Effector CD8-positive, alpha-beta T cell (primary cell): ENCODE data around the gene TRIM26.

Experiments
- DNase-seq: peaks from one replicate; lab custom pipeline; 2025; lab: John Stamatoyannopoulos, UW

TRIM26 gene

DNA sequence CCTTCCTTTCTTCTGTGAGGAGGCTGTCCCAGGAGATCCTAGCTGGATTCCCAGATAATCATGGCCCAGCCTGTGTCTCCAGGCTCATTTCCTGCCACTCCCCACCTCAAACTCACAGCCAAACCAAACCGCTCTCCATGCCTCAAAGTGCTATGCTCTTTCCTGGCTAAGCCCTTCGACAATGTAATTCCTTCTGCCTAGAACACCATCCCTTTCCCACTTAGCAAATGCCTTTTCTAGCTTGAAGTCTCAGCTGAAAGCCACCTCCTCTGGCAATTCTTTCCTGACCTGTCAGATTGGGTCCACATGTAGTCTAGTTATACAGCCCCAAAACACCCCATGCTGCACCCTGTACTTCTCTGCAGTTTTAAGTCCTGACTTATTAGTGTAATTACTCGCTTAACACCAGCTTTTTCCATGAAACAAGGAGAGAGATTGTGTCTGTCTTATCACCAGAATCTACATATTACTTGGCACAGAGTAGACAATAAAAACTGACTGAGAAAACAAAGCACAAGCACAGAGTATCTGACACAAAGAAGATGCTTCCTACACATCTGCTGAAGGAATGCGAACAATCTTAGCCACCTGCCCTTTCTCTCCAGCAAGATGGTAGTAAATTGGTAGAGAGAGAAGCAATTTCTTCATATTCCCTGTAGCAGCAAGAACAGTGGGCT is 5.4 kb downstream of the TRIM26 start:
- DNase-seq = no peak

DNA sequence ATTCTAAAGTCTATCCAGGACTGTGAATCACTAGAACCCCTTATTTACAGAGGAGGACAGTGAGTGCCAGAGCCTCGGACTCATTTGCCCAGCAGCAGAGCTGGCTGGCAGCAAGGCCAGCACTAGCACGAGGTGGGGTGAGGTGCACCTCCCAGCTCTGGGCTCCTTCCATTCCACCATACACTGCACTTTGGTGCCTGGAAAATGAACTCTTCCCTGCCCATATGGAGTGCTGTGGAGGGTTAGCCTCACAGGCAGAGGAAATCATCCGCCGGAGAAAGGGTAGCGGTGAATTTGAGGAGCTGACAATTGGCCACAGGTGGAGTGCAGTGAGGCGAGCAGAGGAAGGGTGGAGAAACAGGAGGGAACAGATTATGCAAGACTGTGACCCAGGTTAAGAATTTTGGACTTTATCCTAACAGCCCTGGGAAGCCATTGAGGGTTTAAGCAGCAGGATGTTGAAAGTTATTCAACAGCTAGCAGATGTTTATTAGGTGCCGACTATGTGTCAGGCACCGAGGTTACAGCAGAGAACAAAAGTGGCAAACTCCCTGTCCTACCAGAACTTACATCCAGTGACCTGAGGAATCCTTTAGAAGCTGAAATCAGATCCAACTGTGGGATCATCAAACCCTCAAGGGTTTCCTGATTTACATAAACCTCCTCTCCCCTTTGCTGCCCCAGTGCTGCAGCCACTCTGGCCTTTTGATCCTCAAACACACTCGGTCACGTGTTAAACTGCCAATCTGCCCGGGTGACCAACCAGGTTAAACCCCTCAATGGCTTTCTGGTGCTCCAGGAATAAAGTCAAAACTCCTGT is 6.2 kb downstream of the TRIM26 start:
- no peak for DNase-seq

DNA sequence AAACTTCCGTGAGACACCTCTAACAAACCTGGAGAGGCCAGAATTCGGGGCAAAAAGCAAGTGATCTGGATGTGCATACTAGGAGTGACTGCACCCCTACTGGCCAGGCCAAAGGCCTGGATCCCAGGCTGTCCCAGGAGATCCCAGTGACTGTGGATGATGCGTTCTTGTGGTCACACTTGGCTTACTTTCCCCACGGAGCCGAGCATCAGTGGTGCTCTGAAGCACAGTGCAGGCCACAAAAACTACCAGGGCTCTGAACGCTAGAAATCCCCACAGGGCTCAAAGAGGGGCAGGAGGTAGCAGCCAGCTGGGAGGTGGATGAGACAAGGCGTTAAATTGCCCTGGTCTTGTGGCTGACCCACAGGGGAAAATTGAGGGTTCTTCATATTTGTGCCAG is 7.1 kb downstream of the TRIM26 start:
- DNase-seq = no peak

DNA sequence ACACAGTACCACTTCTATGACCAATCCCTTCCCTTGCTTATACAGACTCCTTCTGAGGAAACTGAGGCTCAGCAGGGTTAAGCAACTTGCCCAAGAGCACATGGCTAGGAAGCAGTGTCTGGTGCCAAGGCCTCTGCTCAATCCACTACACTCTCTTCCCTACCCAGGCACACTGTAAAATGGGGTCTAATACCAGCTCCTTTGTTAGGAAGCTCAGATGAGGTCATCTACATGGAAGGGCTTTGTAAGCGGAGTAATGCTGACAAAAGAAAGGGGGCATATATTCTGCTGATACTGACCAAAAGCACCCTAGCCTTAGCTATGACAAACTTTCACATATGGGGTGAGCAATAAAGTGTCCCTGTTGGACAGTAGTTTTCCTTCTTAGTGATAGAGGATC is 9.1 kb downstream of the TRIM26 start:
- no peak for DNase-seq

DNA sequence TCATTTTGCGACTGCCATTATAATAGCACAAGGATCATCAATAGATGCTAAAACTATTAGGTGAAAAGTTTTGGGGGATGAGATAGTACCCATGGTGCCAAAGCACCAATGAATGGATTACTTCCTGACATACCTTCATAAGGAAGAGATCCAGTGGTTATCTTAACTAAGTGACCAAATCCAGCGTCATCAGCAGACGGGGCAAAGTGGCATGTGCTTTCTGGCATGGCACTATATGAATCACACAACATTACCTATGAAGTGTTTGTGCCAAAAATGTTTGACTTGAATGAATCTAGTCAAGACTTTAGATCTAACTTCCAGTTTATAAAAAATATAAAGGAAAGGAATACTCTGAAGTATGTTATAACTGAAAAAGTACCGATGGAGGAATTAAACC is 10.8 kb downstream of the TRIM26 start:
- DNase-seq = no peak

DNA sequence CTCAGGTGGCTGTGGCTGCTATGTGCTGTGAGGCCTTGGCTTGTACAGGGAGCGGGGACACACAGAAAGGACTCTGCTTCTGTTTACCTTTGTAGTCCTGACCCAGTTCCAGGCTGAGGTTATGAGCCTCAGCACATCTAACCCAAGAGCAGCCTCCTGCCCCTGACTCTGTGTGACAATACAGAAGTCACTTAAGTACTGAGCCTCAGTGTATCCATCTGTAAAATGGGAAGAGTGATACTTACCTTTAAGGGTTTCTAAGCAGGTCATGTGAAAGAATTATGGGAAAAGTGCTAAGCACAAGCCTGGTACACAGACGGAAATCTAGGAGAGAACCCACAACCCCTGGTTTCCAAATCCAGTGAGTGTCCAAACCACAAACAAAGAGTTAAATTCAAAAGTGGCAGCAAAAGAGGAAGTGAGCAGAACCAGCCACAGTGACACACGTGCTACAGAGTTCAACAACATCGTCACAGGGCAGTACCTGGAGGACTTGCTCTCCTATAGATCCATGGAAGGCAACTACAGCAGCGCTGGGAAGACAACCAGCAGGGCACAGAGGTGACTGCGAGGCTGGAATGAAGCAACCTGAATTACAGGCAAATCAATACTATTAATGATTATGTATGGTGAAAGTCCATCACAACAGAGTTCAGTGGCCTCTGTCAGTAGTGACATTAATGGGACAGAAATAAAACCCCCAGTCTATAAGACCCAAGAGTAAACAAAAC is 12.5 kb downstream of the TRIM26 start:
- DNase-seq = no peak

DNA sequence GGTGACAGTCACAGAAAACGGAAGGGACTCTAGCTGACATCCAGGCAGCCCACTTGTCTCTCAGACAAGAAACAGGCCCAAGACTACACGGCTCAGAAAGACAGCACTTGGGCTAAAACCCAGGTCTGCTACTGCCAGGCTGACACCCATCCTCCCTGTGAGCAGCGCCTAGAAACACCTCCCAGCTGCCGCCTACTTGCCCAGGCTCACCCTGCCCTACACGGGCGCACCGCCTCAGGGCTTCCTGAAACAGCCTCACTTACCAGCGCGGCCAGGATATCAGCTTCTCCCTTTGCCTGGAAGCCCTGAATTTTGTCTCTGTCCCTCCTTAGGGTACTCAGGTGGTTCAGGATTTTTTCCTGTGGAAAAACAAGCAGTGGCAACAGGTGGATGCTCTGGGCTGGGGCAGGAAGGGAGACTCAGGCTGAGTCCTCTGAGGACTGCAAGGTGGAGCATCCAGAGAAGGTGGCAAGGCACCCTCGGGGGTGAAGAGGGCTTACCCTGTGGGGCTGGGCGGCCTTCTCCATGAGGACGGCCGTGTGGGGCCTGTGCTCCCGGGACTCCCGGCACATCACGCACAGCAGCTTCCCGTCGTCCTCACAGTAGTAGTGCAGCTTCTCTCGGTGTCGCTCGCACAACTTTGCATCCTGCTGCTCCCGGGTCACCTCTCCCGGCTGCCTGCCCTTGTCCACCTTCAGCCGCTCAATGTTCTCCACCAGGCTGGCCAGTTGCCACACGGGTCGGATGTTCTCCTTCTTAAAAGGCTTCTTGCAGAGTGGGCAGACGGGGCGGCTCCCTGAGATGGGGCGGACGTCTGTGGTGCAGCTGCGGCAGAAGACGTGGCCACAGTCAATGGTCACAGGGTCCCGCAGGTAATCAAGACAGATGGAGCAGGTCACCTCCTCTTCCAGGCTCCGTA is 14.8 kb downstream of the TRIM26 start:
- DNase-seq = no peak

DNA sequence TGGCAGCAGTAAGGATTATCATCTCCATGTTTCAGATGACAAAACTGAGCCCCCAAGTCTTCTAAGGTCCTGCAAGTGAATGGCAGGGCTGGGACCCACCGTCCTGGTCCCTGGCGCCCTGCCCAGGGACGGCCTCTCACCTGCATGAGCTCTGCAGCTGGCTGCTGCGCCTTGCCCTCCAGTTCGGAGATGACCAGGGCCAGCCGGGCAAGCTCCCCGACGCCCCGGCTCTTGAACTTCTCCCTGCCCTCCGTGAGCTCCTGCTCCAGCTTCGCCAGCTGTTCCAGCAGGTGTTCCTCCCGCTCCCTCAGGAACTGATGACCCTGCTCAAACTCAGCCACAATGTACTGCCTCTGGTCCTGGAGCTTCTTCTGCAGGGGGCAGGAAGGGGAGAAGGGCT is 16.8 kb downstream of the TRIM26 start:
- DNase-seq = no peak

DNA sequence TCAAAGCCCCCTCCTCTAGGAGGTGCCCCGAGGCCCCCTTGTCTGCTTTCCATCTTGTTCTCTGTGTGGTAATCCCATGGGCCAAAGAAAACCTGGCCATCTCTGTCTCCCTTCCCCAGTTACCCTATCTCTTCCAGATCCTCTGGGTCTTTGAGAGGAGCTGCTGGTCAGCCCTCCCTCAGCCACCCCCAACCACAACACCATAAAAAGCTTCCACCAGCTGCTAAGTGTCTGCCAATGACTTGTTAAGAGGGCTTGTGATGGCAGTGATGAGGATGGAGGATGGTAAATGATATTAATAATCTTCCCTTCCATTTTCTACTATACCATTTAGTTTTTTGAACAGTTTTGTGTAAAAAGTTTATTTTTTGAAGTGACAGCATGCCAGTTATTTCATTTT is 17.3 kb downstream of the TRIM26 start:
- no peak for DNase-seq

DNA sequence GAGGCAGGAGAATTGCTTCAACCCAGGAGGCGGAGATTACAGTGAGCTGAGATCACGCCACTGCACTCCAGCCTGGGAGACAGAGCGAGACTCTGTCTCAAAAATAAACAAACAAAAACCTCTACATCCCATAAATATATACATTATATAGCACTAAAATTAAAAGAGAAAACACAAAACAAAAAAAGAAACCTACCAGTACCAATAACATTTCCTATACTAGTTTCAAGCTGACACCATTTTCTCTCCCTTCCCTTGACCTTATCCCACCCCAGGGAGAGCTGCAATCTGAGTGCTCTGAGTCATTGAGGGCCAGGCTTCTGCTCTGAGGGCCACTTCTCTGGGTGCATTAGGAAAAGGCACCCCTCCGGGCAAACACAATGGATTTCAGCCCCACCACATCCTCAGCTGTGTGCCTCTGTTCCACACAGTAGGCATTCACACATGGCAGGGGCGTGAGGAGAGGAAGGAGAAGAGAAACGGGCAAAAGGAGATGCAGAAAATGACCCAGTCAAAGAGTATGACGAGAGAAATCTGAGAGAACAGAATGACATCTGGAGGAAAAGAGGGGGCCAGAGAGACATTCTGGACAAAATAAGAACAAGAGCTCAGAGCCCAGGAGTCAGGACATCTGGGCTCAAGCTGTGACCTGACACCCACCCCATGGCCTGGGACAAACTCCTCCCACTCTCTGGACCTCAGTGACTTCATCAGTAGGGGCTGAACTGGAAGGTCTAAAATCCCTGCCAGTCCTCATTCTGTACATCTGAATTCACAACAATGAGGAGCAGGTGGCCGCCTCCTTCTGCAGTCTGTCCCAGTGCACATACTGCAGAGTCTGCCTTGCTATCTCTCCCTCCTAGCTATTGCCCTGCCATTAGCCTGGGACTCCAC is 18.2 kb downstream of the TRIM26 start:
- no peak for DNase-seq

DNA sequence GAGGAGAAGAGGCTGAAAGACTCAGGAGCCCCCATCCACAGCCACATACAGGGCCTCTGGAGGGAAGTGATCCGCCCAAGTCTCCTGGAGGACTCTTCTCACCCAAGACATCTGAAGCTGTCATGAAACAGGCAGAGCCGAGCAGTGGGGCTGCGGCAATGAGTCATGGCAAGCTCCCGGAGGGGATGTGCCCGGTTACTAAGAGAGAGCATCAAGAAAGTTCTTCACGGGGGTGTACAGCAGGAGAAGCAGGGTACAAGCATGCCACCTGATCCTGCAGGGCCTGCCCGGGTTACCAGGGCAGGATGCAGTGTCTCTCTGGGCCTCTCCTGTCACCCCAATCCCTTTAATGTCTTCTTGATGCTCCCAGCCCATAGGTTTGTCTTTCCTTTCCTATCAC is 21.1 kb downstream of the TRIM26 start:
- no peak for DNase-seq

DNA sequence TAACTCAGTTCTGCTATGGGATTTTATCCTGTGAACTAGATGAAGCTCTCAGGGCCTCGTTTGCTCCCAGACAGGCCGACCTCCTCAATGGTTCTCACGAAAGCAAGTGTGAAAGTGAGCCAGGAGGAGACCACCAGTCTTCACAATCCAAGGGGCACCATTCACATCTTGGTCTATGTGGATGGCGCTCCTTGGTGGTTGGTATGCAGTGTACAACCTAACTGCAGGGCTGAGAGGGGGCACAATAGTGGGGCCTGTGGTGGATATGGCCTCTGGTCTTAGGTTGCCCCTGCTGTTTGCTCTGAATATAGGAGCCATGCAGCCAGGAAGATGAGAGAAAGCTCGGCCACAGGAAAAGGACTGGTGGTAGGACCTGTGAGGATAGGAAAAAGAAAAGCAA is 24.7 kb downstream of the TRIM26 start:
- no peak for DNase-seq

DNA sequence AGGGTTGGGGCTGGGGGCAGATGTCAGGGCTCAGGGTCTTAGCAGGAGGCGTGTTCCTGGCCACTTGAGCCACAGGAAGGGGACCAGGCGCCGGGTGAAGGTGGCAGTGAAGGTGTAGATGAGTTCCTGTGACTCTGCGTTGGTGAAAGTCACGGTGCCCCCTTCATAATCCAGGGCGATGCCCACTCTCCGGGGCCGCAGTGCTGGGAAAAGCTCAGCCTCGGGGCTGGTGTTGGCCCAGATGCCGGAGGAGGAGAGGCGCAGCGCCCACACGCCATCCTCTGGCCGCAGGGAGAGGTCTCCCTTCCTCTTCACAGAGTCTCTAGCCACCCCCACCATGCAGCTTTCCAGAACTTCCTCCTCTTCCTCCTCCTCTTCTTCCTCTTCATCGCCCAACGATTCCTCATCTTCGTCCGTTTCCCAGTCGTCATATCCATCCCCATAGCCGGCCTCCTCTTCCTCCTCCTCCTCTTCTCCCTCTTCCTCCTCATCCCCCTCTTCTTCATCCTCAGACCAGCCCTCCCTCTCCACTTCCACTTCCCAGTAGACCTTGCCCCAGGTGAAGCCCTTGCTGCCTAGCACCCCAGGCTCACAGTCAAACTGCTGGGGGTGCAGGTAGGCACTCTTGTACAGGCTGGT is 27.2 kb downstream of the TRIM26 start:
- DNase-seq = no peak

DNA sequence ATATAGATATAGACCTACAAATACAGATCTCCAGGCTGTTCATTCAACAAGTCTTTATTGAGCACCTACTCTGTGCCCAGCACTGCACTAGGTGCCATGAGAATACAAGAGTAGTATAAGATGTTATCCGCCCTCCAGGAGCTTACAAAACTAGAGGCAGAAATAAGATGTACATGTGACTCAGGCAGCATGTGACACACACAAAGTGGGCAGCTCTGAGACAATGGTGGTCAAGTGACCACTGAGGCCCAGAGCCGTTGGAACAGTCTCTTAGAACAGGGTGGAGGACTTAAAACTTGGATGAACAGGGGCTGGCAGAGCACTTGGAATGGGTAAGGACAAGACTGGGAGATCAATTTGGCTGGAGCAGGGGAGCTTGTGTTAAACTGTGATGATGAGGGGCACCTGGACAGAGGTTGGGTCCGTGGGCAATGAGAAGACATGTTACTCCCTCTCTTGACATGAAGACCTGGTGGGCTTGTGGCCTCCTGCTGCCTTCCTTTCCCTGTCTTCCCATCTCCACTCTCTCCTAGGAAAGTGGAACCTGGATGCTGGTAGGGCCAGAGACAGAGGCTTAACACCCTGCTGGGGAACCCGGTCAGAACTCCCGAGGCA is 28.7 kb downstream of the TRIM26 start:
- no peak for DNase-seq

DNA sequence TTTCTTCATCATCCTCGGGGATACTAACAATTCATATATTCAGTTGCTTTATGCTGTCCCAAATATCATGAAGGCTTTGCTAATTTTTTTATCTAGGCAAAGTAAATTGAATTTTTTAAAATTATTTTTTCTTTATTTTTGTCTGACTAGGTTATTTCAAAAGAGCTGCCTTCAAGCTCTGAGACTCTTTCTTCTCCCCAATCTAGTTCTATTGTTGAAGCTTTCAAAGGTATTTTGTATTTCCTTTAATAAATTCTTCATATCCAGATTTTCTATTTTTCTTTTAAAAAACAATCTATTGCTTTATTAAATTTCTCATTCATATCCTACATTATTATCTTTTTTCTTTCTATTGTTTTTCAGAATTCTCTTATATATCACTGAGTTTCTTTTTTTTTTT is 33.1 kb downstream of the TRIM26 start:
- no peak for DNase-seq

DNA sequence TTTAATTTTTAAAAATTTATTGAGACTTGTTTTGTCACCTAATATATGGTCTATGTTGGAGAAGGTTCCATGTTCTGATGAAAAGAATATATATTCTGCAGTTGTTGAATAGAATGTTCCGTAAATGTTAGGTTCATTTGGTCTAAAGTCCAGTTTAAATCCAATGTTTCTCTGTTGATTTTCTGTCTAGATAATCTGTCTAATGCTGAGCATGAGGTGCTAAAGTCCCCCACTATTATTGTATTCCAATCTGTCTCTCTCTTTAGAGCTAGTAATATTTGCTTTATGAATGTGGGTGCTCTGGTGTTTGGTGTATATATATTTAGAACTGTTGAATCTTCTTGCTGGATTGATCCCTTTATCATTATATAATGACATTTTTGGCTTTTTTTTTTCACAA is 34.4 kb downstream of the TRIM26 start:
- no peak for DNase-seq

DNA sequence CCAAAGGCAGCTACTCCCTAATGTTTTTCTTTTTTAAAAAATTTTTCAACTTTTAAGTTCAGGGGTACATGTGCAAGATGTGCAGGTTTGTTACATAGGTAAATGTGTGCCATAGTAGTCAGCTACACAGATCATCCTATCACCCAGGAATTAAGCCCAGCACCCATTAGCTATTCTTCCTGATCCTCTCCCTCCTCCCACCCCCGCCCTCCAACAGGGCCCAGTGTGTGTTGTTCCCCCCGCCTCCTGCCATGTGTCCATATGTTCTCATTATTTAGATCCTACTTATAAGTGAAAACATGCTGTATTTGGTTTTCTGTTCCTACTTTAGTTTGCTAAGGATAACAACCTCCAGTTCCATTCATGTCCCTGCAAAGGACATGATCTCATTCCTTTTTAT is 37.4 kb downstream of the TRIM26 start:
- no peak for DNase-seq

DNA sequence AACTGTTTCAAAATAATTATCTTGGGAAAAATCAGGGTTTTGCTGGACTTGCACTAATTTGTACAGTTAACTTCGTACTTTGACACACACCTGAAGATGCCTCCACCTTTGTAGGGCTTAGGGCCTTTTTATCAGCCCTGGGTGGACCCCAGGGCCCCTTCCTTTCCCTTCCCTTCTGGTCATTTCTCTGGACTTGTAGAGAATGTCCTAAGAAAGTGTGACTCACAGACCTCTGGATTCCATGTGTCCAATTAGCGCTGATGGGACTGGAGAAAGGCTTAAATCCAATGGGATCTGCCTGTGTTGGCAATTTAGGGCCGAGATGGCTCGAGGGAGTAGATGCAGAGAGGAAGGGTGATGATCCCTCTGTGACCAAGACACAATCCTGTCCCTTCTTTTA is 40.5 kb downstream of the TRIM26 start:
- DNase-seq = no peak

DNA sequence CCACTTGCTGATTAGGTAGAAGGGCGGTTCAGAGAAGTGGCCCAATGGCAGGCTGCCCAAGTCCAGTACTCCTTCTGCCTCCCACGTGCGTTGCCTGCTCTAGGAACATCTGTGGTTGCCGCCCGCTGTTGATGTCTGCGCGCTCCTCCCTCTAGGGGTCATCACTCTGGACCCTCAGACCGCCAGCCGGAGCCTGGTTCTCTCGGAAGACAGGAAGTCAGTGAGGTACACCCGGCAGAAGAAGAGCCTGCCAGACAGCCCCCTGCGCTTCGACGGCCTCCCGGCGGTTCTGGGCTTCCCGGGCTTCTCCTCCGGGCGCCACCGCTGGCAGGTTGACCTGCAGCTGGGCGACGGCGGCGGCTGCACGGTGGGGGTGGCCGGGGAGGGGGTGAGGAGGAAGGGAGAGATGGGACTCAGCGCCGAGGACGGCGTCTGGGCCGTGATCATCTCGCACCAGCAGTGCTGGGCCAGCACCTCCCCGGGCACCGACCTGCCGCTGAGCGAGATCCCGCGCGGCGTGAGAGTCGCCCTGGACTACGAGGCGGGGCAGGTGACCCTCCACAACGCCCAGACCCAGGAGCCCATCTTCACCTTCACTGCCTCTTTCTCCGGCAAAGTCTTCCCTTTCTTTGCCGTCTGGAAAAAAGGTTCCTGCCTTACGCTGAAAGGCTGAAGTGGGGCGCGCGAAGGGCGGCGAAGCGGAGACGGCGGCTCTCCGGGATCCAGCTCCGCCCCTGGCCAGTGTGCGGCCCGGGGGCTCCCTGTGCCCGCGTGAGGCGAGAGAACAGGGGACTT is 41.3 kb downstream of the TRIM26 start:
- DNase-seq = no peak
